Measurements from ENCODE around the gene ANKRA2.

- TF ChIP-seq POLR2AphosphoS5 (IDR thresholded peaks at IDR 0.05), result no peak
- TF ChIP-seq CTCF (IDR thresholded peaks at IDR 0.05), result no peak
- TF ChIP-seq POLR2A (IDR thresholded peaks at IDR 0.05; ENCODE audit: low read depth), result no peak
- no peak for TF ChIP-seq EP300 (IDR thresholded peaks at IDR 0.05)
These were observed 17.1 kb upstream of the ANKRA2 start for GRCh38 chr5:73582285-73583145.
